Skeletal muscle cell (primary cell): Measurements from ENCODE around the gene SCMH1.

Experiments
- DNase-seq: peaks from one replicate; pipeline ENCODE4 v3.0.0-alpha.2; 2010; ENCODE audit warnings: low read depth
- H3K4me3 ChIP-seq: 2 replicates; pipeline ENCODE4 v1.5.1; 2011; ENCODE audit warnings: low read depth, mild to moderate bottlenecking, control low read depth, low read length, moderate library complexity

SCMH1 gene

DNA sequence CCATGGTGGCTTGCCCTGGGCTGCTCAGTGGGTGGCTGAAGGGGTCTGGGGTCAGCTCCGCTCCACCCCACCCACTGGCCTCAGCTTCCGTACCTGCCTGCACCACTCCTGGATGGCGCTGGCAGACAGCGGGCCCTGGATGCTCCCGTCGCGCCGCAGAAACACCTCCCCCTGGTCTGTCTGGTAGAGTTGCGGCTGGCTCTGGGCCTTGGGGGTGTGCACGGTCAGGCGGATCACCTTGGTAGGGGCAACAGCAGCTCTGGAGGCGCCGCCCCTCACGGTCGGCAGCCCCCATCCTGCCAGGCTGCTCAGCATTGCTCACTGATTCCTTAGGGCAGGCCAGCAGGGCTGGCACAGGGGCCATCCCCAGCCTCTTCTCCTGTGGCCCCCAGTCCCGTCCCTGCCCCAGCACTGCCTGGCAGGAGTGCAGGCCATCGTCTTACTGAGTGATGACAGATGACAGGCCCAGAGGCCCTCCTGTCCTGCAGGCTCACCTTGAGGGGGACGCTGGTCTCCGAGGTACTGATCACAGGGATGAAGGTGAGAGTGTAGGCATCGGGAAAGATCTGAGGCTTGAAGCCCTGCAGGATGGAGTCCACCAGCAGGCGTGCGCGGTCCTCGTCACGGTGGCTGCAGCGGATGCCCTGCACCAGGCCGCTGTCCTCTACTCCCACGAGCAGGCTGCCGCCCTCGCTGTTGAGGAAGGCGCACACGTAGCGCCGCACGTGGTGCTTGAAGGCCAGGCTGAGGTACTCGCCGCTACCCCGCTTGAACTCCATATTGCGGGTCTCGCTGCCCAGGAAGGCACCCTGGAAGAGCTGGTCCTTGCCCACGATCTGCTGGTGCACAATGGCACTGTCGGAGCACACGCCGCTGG, 224.7 kb downstream of the SCMH1 start:
- H3K4me3 ChIP-seq: no peak overlapping the region
- no peak for DNase-seq

DNA sequence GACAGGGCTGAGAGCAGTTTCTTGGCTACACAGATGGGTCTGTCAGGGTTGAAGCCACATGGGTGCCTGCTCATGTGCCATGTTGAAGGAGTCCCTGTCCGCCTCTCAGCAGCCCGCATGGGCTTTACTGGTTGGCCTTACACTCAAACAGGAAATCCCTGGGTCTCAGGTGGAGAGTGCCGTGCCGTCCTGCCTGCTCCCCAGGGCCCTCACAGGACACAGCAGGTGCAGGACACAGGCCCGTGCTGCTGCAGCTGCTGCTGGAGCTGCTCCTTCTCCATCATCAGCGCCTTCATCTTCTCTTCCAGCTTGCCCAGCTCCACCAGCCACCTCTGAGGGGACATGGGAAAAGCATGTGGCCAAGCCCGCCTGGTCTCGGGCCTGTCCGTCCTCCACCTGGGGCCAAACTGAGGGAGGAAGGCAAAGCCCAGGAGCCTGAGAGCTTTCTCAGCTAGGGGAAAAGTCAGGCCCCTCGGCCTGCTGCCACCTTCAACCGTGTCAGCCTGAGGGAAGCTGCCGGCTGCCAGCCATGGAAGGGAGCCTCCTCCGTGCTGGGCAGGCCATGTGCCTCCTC, 226.1 kb downstream of the SCMH1 start:
- no peak overlapping the region for H3K4me3 ChIP-seq
- DNase-seq: no peak

DNA sequence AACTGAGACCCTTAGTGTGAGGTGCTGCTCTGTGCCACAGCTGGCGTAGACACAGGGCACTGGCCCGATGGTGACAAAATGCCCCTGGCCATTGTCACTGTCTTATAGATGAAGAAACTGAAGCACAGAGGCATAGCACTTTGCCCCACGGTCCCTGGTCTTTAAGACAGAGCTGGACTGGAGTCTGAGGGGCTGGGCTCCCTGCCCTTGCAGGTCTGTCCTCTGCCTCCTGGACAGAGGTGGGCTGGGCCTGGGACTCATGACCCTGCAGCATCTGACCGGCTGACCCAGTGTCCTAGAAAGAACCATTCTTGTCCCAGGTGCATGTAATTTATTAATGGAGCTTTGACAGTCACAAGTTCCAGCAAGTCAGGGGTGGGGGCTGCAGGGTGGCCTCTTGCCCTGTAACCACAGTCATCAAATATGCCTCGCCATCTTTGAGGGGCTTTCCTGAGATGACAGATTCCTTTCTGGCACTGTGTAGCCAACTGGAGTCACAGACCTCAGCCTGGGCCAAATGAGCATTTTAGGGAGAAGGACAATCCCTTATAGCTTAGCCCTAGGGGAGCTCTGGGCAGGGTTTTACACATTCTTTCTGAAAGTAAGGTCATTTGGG, 226.7 kb downstream of the SCMH1 start:
- no peak overlapping the region for H3K4me3 ChIP-seq

DNA sequence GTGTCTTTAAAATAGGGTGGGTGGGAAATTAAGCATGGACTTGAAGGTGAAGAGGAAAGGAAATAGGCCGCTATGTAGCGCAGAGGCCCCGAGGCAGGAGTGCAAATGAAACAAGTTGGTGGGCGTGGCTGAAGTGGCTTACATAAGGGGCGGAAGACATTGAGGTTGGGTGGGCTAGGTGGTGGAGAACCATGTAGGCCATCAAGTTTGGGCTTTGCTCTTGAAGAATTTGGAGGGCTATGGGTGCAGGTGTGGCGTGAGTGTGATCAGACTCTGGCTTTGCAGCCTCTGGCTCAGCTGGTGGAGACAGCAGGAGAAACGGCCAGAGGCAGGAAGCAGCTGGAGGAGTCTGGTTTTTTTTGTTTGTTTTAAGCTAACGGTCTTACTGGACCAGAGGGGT, 227.2 kb downstream of the SCMH1 start:
- no peak for DNase-seq
- no peak overlapping the region for H3K4me3 ChIP-seq

More for the DNA sequence above, 226.7 kb downstream of the SCMH1 start:
- DNase-seq: no peak

DNA sequence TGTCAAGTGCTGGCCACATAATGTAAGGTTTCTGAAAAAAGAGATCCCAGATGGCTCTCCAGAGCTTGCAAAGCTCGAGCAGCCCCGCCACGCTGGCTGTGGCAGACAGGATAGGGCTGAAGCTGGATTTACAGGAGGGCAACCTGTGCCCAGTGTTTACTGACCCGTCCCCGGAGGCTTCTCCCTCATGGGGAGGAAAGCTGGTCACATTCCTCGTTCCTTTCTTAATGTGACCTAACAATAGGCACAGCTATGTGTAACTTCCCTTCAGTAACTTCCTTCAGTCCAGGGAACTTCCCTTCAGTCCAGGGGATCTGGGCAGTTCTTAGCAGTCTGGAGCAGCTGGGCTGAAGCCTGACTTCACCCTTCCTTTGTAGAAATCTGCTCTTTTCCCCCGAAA, 228.3 kb downstream of the SCMH1 start:
- no peak overlapping the region for H3K4me3 ChIP-seq
- DNase-seq: no peak

DNA sequence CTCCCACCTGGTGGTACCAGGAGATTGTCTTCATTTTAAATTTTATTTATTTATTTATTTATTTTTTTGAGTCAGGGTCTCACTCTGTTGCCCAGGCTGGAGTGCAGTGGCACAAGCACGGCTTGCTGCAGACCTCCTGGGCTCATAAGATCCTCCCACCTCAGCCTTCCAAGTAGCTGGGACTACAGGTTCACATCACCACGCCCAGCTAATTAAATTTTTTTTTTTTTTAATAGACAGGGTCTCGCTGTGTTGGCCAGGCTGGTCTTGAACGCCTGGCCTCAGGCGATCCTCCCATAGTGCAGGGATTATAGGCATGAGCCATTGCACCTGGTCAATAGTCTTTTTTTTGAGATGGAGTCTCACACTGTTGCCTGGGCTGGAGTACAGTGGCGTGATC, 229.1 kb downstream of the SCMH1 start:
- no peak overlapping the region for H3K4me3 ChIP-seq
- no peak for DNase-seq

DNA sequence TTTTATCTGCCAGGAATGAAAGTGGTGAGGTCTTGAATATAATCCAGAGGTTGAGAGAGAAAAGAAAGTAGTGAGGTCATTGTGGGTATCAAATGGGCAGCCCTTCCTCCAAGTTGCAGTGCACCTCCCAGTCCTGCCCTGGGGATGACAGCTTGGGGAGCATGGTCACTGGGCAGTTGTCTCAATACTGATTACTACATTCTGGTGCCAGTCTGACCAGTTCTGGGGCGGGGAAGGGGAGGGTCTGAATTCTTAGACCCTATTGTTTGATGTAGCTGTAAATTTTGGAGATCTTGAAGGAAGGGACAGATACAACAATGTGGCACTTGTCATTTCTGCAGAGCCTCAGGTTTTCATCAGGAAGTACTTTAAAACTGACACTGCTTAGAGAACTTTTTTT, 231.8 kb downstream of the SCMH1 start:
- H3K4me3 ChIP-seq: no peak overlapping the region
- no peak for DNase-seq

DNA sequence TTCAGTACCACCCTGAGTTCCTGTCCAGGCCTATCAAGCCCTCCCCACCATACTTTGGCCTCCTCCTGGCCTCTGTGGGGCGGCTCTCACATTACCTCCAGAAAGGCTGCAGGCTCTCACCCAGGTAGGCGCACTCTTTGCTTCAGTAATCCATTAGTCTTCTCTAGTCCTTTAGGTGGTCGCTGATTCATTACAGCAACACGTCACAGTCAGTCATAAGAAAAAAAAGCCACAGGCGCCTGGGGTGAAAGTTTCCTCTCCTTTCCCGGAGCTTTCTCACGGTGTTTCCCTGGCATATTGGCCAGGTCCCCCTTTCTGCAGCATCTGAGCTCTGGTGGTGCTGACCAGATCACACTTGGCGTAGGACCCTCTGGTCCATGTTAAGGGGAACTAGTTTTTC, 232.6 kb downstream of the SCMH1 start:
- no peak for DNase-seq
- no peak overlapping the region for H3K4me3 ChIP-seq

DNA sequence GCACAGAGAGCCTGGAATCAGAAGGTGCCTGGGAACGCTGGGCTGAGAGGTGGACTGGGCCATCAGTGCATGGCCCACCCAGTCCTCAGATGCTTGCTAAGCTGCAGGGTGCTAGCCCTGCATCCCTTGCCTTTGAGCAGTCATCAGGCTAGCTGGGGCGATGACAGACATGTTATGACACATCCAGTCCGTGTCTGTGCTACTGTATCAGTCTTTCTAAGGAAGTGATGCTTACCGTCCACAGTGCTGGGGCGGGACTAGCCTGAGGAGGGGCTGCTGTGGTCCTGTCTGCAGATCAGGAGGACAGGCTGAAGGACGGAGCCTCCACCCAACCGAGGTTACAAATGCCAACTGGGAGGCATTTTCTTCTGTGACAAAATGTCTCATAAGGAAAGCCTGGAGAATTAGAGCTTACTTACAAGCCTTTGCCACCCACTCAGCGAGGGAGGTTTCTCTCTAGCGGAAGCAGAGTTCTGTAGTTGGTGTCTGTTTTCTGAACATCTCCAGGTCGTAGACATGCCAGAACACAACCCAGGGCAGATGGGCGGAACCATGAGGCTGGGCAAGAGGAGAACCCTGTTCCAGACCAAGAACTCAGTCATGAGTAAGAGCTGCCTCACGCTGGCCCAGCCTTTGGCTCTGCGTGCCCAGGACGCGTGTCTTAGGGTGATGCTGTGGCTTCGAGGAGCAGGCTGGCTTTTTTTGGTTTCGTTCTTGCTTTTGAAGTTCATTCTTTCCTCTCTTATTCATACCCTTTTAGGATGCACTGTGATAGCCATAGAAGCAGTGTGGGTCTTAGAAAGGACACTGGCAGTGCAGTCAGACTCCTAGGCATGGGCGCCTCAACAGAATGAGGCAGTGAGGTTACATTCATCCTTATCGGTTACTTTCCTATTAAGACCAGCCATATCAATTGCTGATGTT, 234.9 kb downstream of the SCMH1 start:
- peak; percentile 8 for DNase-seq

DNA sequence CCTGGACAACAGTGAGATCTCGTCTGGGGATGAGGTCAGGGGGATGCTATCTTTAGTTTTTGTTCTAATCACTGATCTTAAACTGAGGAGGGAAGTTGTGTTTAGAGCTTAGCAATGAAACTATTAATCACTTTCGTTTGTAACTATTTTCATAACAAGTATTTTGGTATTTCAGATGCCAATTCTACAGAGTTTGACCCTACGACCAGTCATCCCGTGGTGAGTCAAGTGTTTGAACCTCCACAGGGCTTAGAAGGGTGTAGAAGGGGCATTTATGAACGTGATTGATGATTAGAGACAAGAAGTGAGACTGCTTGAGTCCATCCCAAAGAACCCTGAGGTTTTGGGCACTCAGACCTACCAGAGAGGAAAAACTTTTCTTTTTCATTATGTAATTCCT, 236.2 kb downstream of the SCMH1 start:
- no peak for DNase-seq
- H3K4me3 ChIP-seq: no peak overlapping the region

More for the DNA sequence above, 234.9 kb downstream of the SCMH1 start:
- H3K4me3 ChIP-seq: no peak overlapping the region

DNA sequence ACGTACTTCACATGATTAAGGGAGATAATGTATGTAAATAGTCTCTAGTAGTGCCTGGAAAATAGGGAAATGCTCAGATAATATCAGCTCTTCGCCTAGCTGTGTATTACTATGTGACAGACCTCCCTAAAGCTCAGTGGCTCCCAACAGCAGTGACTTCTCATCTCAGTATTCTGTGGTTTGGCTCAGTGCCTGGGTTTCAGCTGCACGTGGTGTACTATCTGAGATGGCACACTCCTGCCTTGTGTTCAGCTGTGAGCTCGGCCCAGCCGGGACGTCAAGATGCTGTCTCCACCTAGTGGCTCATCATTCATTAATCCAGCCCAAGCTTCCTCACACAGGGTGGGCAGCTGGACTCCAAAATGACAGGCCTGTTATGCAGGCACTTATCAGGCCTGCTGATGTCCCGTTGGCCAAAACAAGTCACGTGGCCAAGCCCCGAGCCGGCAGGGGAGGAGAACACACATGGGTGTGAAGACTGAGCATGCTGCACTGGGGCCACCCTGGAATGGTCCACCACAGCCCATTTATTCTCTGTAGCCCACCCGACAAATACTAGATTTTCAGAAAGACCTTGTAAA, 238.4 kb downstream of the SCMH1 start:
- DNase-seq: peak; percentile 99

DNA sequence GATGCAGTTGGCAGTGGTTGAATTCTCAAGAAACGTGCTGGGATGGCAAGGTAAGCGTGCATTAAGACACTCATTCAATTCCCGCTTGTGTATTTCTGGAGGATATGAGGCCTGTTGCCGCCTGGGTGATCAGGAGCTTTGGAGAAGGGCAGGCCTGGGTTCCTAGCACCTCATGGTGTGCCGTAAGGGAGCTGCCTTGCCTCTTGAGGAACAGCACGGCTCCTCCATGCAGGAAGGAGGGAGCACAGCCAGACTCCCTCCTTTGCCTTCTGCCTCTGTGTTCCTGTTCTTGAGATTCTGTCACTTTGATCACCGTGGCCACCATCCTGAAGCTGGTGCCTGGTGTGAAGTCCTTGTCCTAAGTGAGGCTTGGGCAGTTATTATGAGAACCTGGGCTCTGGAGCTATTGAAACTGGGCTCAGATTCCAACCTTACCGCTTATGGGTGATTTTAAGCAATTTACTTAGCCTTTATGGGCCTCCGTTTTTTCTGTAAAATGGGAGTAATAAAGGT, 238.9 kb downstream of the SCMH1 start:
- DNase-seq: no peak
- no peak overlapping the region for H3K4me3 ChIP-seq

More for the DNA sequence above, 238.4 kb downstream of the SCMH1 start:
- no peak overlapping the region for H3K4me3 ChIP-seq

DNA sequence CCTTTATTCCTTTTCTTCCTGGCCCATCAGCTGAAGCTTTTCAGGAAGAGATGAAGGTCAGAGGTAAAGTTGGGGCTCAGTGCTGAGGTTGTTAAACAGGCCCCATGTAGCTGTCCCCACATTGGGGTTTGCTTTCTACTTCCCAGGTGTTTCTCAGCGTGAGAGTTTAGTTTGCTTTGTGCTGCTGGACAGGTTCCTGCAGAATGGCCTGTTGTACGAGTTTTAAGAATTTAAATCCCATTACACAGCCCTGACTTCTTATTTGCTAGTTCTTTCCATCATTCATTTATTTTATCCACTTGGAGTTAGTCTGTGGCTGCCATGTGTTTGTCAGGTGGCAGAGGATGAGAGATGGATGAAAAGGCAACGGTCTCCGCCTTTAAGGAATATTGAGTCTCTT, 243.4 kb downstream of the SCMH1 start:
- H3K4me3 ChIP-seq: no peak overlapping the region
- no peak for DNase-seq

DNA sequence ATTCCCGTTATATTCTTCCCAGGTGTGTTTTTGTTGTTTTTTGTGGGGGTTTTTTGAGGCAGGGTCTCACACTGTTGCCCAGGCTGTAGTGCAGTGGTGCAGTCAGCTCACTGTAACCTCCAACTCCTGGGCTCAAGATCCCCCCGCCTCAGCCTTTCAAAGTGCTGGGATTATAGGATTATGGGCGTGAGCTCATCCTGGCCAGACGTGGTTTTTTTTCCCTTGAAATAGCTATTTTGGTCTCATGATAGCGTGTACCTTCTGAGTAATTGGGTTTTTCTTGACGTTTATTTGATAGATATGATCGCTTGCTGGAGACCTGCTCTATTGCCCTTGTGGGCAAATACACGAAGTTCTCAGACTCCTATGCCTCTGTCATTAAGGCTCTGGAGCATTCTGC, 245.0 kb downstream of the SCMH1 start:
- DNase-seq: no peak

DNA sequence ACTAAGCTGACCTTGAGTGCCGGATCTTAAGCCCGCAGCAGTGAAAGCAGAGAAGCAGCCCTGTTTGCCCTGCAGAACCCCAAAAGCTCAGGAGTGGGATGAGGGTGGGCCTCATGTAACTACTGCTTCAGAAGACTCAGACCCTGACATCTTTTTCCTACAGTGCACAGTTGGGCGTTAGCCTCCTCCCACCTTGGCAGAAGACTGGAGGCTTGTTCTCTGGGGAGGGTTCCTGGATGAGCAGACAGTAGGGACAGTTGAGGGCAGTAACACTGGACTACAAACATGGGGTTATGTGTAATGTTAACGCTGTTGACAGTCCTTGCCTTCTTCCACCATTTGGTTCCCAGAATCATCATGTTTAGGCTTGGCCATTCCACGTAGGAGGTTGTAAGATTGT, 253.0 kb downstream of the SCMH1 start:
- no peak overlapping the region for H3K4me3 ChIP-seq
- no peak for DNase-seq

More for the DNA sequence above, 245.0 kb downstream of the SCMH1 start:
- H3K4me3 ChIP-seq: no peak overlapping the region

DNA sequence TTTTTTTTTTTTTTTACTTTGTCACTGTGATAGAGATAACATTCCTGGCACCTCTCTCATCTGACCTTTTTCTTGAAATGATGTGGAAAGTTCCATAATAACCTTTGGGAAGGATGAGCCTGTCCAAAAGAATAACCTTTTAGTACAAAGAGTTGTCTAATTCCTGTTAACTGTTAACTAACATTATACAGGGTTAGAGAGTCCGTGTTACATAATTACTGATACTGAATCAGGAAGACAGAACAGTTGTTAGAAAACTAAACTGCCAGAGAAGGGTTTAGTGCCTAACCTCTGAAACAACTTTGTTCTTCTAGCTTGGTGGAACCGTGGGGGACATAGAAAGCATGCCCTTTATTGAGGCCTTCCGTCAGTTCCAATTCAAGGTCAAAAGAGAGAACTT, 253.8 kb downstream of the SCMH1 start:
- no peak overlapping the region for H3K4me3 ChIP-seq
- DNase-seq: no peak

DNA sequence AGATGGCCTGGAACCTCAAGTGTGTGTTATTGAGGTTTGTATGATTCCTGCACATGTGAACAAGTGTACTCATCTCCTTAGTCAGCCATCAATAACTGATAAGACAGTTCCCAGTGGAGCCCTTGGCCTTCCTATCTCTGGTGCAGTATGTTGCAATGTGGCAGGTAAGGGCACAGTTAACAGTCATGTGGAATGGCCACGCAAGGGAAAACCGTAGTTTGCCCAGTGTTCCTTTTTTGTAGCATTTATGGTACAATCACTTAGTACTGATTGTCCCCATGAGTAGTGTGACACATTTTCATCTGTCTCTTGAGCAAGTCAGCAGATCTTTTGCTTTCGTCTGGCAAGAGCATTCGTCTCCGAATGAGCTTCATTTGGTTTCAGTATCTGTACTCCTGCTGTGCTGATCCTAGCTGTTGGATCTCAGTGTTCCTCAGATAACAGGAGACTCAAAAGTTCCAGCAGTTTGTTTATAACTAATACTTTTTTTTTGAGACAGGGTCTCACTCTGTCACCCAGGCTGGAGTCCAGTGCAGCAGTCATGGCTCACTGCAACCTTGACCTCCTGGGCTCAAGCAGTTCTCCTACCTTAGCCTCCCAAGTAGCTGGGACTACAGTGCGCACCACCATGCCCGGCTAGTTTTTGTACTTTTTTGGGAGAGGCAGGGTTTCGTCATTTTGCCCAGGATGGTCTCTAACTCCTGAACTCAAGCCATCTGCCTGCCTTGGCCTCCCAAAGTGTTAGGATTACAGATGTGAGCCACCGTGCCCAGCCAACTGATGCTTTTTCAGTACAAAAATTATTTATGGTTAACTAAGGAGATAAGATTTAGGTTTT, 254.4 kb downstream of the SCMH1 start:
- no peak overlapping the region for H3K4me3 ChIP-seq
- DNase-seq: no peak

DNA sequence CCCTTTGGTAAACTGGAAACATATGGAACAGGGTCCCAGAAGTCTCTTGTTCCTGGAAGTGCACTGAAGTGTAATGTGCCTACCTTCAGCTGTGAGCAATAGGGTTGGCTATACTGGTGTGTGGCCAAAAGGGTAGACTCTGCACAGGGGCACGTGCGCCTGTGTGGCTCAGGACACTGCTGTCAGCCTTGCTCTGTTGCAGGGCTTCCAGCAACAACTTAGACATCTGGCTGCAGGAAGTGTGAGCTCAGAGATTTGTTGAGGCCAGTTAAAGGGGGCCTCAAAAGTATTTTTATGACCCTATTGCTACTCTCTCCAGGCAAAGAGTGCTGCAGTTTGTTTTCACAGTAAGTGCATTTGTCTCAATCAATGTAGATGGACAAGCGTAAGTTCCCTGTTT, 255.2 kb downstream of the SCMH1 start:
- DNase-seq: no peak
- no peak overlapping the region for H3K4me3 ChIP-seq
